Stimulated activated CD8-positive, alpha-beta memory T cell treated with anti-CD3 and anti-CD28 coated beads, Interleukin-15, amount 100 ng/mL, for 4 hours (primary cell): ENCODE results near the gene CLEC20A.

Experiments
- DNase-seq, 2 donors: peaks; one replicate each; pipeline ENCODE4 v3.0.0-alpha.2; 2020; ENCODE audit warnings: low read depth in 2 of 2

CLEC20A gene

DNA sequence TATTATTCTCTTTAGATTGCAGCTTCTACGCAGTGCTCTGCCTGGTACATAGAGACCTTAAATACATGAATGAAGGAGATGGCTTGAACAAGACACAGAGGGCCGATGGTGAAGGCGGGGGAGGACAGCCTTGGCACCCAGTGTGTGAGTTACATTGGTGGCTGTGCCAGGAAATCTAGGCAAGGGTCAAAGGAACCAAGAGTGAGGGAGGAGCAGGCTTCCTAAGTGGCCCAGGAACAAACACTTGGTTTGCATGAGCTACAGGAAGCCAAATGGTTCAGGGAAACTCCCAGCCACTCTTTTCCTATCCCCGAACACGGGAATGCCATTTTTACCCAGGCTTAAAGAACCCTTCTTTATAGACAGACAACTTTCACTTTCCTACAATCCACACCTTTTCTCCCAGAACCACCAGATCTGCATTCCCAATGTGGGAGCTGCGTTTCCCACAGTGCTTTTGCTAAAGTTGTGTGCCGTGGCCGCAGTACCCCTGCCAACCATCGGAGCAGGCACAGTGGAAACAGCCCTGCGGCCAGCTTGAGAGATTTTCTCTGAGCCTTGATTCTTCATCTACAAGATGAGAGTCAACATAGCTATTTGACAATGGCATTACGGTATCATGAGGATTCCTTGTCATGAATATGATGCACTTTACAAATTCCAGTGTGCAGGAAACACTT lies 3.5 kb upstream of the CLEC20A start:
- DNase-seq: no peak

DNA sequence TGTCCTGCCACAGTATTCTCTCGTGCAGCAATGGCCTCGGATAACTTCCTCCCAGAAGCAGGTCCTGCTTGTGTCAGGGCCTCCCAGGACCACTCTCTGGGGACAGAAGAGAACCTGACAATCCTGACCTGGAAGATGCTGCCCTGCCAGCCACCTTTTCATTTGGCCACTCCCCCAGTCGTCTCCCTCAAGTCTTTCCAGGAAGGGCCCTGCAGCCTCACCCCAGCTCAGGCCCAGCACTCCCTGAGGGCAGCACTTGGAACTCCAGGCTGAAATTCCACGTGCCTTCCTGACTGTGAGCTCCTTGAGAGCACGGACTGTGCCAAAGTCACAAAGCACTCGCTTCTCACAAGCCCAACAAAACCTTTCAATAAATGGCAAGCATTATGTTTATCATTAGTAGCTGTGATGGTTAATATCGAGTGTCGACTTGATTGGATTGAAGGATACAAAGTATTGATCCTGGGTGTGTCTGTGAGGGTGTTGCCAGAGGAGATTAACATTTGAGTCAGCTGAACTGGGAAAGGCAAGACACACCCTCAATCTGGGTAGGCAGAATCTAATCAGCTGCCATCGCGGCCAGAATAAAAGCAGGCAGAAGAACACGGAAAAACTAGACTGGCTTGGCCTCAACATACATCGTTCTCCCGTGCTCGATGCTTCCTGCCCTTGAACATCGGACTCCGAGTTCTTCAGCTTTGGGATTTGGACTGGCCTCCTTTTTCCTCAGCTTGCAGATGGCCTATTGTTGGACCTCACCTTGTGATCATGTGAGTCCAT lies 2.3 kb upstream of the CLEC20A start:
- no peak for DNase-seq

DNA sequence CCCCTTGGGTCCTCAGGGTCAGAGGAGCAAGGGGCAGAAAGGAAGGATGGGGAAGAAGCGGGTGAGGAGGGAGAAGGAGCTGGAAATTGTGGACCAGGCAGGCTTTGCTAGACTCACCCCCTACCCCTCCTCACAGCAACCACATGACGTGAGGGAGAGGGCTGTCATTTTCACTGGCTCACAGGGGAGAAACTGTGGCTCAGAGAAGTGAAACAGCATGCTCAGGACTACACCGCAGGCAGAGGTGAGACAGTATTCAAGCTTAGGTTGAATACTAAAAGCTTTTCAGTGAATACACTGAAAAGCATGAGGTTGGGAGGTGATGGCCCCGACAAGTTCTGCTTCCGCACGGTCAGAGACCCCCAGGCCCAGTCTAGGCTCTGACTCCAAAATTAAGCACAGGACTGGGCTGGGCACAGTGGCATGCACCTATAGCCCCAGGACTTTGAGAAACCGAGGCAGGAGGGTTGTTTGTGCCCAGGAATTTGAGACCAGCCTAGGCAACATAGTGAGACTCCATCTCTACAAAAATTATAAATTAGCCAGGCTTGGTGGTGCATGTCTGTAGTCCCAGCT lies 1.2 kb upstream of the CLEC20A start:
- DNase-seq: no peak

DNA sequence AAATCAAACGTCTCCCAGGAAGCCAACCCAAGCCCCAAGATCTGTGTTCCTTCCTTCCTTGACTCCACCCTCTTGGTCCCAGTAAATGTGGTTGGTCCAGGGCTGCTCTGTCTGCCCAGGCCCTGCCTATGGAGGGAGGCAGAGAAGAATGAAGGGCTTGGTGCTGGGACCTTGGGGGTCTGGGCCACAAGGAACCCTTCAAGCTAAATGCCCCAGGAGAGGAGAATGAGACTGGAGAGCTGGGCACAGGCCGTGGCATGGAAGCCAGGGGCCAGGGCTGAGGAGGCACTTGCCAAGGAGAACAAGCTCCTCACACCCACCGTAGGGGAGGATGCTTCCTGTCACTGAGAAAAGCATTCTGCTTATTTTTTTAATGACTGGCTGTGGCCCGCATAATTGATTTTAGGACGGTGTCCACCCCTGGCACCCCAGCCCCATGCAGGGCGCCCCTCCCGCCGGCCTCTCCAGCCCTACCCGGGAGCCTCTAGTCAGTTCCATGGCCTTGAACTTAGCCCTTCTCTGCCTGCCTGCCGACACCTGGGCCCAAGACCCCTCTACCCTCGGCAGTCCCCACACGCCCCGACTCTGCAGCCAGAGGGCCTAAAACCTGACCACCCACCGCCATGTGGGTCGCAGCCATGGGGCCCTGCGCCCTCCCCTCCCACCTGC lies 889 bp downstream of the CLEC20A start:
- DNase-seq: no peak

DNA sequence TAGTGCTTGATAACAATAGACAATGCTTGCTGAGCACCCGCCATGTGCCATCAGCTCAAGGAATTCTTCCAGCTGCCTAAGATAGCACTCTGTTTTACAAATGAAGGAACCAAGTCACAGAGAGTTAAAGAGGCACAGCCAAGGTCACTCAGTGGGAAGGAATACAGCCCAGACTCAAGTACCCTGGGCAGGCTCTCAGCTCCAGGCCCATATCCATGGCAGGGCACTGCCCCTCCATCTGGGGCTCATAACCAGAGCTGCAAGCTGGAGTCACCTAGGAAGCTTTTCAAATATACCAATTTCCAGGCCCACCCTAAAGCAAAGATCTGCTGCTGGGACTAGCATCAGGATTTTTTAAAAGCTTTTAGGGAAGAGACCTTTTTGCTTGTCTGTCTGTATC lies 1.6 kb downstream of the CLEC20A start:
- DNase-seq: no peak

DNA sequence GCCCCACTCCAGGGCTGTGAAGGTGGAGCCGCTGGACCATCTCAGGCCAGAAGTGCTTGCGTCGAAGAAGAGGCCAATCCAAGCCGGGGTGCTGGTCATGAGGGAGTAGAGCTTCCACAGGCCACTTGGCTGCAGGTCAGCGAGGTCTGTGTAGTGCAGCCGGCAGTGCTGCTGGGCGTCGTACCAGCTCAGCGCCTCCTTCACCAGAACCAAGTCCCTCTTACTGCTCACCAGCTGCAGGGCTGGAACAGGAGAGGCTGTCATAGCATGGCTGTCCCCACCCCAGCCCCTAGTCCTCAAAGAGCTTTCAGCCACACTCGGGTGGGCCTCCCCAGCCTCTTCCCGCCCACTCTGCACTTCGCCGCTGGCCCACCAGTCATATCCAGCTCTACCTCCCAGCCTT lies 2.2 kb downstream of the CLEC20A start:
- no peak for DNase-seq

DNA sequence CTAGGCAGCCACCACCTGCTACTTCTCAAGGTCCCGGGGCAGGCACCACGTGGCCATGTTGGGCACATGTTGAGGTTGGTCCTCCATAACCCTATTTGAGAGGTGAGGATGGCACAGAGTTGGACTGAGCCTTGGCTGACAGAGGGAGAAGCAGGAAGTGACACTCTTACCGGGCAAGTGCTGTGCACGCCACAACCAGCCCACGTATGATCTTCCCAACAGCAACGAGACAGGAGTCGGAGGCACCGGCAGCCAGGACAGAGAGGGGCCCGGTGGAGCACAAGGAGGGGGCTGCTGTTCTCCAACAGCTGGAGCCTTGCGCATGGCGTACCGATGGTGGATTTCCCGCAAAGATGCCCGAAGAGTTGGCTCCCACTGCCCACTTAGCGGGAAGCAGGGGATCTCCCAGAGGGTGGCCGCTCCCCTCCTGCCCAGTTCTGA lies 3.4 kb downstream of the CLEC20A start:
- no peak for DNase-seq

DNA sequence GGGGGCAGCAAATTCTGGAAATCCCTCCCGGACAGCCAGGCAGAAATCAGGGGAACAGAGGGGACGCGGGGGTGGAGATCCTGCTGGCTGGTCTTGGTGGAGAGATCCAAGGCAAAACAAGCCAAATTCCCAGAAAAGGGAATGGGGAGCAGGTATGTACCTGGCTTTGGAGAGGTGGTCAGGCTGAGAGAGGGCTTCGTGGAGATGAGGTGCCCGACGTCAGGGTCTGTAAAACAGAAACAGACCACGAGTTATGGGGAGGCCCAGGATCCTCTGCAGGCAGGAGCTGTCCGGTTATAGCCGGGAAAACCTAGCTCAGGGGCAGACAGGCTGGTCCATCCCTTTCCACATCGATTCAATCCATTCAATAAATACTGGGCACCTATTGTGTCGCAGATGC lies 4.4 kb downstream of the CLEC20A start:
- DNase-seq: no peak

DNA sequence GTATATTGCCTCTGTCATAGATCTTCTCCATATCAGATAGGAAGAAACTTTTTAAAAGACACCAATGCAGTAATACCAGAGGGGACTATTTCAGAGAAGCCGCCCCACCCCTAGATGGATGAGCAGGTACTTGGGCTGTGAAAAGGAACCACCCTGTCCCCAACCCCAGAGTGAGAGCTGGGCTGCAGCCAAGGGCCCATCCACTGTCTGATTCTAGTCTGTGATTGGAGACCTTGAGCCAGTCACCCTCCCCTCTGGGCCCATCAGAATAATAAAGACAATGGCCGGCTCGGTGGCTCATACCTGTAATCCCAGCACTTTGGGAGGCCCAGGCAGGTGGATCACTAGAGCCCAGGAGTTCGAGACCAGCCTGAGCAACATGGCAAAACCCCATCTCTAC lies 5.0 kb downstream of the CLEC20A start:
- DNase-seq: no peak

DNA sequence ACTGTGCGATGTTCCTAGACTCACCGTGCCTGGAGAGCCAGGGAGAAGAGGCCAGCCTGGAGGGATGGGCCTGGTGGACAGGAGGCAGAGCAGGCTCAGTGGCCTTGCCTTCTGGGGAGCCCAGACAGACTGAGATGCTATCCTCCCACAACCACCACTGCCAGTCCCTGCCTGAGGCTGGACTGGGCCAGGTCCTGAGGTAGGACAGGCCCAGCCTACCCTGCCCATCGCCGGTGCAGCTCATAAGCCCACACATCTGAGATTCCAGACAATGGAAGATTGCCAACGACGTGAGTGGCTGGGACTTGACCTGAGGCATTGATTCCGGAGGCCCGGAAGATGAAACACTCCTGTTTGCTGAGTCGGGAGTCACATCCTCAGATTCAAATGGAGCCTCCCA lies 5.8 kb downstream of the CLEC20A start:
- DNase-seq: no peak

DNA sequence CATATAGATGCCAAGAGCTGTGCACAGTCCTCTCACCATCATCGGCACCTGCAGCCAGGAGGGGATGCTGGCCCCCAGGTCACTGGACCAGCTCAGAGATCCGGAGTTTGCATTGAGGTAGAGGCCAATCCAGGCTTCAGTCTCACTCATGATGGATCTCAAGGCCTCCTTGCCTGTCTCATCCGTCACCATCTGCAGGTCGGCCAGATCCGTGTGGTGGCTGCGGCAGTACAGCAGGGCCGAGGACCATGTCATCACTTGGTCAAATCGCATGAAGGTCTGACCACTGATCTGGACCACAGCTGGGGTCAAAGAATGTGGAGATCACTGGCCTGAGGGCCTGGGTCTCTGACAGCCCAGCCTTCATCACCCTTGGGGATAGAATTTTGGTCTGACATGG lies 6.6 kb downstream of the CLEC20A start:
- no peak for DNase-seq

DNA sequence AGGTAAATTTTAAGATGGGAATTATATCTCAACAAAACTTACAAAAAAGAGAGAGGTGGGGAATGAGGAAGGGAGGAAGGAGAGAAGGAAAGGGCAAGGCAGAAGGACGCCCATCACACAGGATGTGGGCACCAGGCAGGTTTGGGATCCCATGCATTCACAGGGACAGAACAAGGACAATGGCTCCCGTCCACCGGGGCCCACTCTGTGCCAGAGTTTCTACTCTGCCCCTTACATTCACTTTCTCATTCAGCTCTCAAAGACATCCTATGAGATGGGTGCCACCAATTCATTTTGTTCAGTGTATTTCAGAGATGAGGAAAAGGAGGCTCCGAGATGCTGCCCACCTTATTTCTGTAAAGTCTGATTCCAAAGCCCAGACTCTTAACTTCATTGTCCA lies 7.4 kb downstream of the CLEC20A start:
- no peak for DNase-seq

DNA sequence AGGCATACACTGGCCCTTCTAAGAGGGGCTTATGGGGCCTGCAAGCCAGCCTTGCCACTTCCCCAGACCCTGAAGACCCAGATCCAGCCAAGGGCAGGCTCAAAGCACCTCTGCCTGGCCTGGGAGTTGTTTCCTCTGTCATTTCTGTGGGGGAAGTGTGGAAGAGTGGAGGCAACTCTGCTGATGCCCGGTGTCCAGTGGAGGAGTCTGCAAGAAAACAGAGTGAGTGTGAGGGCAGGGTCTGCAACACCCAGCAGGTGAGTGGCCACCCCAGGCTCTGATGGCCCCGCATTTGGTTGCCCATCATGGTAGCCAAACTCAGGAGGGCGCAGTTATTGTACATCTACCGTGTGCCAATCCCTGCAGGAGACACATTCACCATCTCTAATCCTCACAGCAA lies 8.4 kb downstream of the CLEC20A start:
- no peak for DNase-seq

DNA sequence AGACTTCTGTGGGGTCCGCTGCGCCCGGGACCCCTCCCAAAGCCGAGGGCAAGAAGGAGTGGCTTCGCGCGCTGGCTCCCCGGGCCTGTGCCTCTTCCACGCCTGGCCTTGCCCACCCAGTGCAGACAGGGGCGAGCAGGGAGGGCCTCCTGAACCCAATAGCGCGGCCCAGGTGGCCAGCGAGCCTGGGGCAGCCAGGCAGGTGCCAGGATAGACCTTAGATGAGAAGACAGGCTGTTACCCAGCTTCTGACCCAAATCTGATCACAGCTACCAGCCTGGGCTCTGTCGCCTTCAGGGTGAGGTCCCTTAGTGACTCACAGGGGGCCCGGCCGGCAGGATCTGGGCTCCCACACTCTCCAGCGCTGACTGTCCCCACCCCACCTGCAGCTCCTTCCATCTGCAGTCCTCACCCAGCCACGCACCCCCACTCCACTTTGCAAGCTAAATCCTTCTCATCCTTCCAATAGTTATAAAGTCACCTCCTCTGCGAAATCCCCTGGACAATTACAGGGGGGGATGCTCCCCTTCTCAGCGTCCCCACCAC lies 9.6 kb downstream of the CLEC20A start:
- DNase-seq: no peak

DNA sequence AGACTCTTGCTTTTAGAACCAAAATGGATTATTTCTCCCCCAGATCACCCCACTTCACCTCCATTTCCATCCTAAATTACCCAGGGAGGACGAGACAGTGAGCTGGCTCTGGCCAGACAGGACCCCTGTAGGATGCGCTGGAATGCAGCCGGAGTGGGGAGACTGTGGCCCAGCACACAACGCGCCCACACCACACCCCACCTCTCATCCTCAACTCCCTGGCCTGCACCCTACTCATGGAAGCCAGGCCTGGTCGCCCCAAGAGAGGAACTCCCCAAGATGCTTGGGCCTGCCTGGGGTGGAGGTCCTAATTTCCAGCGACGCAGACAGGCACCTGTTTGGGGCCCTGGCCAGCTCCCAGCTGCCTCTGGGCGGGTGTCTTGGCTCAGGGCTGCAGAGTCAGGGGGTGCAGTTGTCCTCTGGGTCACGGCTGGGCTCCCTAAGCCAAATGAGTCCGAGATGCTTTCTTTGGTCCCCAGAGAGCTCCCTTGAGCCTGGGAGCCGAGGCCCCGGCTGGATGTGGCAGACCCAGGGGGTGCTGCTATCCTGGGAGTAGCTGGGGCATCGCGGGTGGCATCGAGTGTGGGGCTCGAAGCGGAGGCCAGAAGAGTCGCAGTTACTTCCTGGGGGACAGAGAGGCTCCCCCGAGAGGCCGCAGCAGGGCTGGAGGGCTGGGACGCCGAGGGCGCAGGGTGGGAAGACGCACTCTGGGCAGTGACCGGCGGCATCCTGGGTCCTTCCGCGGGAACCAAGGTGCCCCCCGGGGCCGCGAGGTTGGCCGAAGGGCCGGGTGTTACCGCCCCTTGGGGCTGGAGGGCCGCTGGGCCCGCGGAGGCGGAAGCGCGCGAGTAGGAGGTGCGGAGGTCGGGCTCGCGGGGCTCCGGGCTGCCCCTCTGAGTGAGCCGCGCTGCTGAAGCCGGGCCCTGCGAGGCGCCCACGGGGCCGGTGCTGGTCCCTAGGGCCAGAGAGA lies 10.4 kb downstream of the CLEC20A start:
- DNase-seq: no peak

DNA sequence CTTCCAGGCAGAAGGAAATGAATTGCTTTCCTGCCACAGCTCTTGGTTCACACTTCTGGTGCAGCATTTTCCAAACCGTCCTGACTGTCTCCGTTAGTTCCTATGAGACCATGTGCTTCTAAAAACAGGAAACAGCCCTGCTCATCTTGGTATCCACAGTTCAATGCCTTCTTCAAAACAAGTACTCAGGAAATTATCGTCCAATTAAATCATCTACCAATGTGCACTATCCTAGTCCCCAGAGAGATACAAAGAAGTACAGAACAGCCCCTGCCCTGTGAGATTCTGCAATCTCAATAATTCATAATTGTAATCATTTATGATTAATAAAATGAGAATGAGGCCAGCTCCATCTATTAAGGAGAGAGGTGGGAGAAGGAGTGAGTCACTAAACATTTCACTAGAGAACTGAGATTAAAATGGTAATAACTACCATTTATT lies 11.2 kb downstream of the CLEC20A start:
- no peak for DNase-seq

DNA sequence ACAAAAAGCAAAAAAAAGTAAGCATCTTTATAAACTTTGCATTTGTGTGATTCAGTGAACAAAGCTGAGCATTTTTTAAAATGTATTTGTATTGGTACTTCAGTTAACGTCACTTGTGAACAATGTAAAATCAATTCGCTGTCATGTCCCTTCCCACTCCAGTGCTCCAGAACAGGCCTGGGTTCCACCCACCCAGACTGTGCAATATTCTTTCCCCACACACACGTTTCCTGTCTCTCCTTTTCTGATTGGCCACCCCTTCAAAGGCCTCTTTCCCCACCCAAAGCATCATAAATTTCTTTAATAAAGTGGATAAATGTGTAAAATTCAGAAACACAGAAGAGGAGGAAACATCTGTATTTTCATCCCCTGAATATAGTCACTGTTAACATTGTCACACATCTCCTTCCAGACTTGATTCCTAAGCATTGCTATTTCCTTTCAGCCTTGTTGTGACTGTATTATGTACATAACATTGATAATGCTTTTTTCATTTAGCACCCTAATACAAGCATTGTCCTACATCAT lies 12.0 kb downstream of the CLEC20A start:
- no peak for DNase-seq

DNA sequence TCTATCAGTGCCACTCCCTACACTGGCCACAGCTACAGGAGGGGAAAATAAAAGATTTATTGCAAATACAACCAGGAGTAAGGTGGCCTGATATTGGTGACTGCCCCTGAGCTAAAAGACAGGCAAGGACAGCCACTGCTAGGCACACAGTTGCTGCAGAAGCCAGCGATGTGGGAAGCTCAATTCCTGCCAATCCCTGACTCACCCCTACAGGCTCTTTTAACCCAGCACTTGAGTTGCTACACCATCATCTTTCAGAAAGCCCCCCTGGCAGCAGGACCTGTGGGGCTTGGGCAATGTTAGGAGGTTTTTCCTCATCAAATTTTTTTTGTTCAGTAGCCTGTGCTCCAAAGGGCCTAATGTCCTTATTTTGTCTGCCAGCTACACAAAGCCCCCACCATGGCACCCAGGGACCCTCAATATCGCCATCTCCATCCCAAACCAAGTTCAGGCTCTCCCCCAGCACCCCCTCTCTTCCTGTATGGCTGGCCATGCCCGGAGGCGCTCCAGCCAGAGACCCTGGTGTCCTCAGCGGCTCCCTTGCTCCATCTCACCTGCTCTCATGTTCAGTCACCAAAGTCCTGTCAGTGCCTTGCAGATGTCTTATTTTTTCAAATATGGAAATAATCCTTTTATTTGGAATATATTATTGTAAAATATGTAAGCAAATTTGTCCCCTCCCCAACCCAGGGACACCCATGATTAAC lies 13.4 kb downstream of the CLEC20A start:
- no peak for DNase-seq

DNA sequence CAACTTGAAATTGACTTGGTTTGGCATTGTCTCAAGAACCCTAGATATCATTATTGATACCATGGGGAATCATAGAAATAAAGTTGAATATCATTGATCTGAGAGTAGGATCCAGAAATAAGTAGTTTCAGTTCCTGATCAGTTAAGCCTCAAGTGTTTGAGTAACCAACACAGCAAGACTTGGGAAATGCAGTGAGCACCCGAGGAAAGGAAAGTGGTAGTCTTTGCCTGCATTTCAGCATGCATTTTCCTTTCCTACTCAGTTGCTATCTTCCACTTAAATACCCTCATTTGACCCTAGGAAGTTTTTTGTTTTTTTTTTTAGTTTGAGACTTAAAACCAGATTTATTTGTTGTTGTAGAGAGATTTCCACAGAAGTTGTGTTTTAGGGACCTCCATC lies 18.9 kb downstream of the CLEC20A start:
- DNase-seq: no peak

DNA sequence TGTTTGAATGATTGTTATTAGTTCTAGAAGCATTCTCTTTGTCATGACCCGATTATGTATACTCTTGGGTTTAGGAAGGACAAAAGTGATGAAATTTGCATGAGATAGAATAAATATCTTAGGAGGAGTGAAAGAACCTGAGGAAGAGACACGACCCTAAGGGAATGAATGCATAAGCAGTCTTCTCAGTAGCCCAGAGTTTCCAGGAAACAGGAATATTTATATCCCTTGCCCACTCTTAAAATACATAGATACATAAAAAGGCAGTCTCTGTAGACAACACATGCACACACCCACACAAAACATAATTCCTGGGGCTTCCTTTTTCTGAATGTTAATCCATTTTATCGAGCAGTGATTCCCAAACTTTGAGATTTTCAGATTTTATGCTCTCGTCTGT lies 19.4 kb downstream of the CLEC20A start:
- no peak for DNase-seq
